ENCODE data around the gene LIN52.
"Not testable (repeated sequence)": the region's sequence is repeated elsewhere in the genome, so short reads cannot be mapped to it uniquely, and the experiment has no call there.

The LIN52 gene

GRCh38 chr14:74111395-74112216 is 26.9 kb downstream of the LIN52 start:
- DNase-seq = not testable (repeated sequence)

- not testable (repeated sequence) for DNase-seq
These were observed 40.7 kb downstream of the LIN52 start for GRCh38 chr14:74125487-74125886.

GRCh38 chr14:74126315-74127013 is 41.7 kb downstream of the LIN52 start:
- DNase-seq = no peak

GRCh38 chr14:74127634-74128033 is 42.9 kb downstream of the LIN52 start:
- DNase-seq = no peak

GRCh38 chr14:74133833-74134481 is 49.2 kb downstream of the LIN52 start:
- no peak for DNase-seq

GRCh38 chr14:74134484-74134883 is 49.7 kb downstream of the LIN52 start:
- DNase-seq = no peak

- DNase-seq = no peak
These were observed 50.7 kb downstream of the LIN52 start for GRCh38 chr14:74135426-74135825.

GRCh38 chr14:74140374-74140850 is 55.7 kb downstream of the LIN52 start:
- no peak for DNase-seq

- no peak for DNase-seq
These were observed 56.9 kb downstream of the LIN52 start for GRCh38 chr14:74141703-74142102.

- no peak for DNase-seq
These were observed 57.8 kb downstream of the LIN52 start for GRCh38 chr14:74142523-74142922.

GRCh38 chr14:74144789-74145188 is 60.0 kb downstream of the LIN52 start:
- DNase-seq = no peak

GRCh38 chr14:74147571-74147970 is 62.8 kb downstream of the LIN52 start:
- DNase-seq = no peak

- DNase-seq = no peak
These were observed 63.9 kb downstream of the LIN52 start for GRCh38 chr14:74148705-74149104.

- DNase-seq = no peak
These were observed 70.5 kb downstream of the LIN52 start for GRCh38 chr14:74155287-74155686.

GRCh38 chr14:74155749-74156148 is 71.0 kb downstream of the LIN52 start:
- no peak for DNase-seq

- no peak for DNase-seq
These were observed 76.0 kb downstream of the LIN52 start for GRCh38 chr14:74160763-74161162.

GRCh38 chr14:74161526-74162158 is 76.9 kb downstream of the LIN52 start:
- DNase-seq = no peak

GRCh38 chr14:74169906-74170305 is 85.2 kb downstream of the LIN52 start:
- no peak for DNase-seq

- no peak for DNase-seq
These were observed 91.6 kb downstream of the LIN52 start for GRCh38 chr14:74176400-74176793.

- no peak for DNase-seq
These were observed 95.1 kb downstream of the LIN52 start for GRCh38 chr14:74179856-74180255.

GRCh38 chr14:74190927-74191575 is 106.3 kb downstream of the LIN52 start:
- no peak for DNase-seq

GRCh38 chr14:74194506-74195274 is 109.9 kb downstream of the LIN52 start:
- DNase-seq = no peak
